Spleen (tissue), 11 donors: ENCODE data around the gene SNRNP48. TPM values are rescaled to one million over a fixed set of nuclear protein-coding genes. Genes with fewer than 3 reads are reported as not detected.

ENCODE experiments used
- DNase-seq: peaks from one replicate; pipeline ENCODE4 v3.0.0-alpha.2; 2020
- H3K27ac ChIP-seq, 8 donors: fragments of 200-600 bp; sonication (generic) in 7 of 8; 1 replicate in 4 of 8; 2 replicates in 4 of 8; pipeline versions ENCODE4 v1.5.0 to v1.8.0; 2016 to 2021; ENCODE audit warnings: inconsistent platforms in 4 of 8, mild to moderate bottlenecking in 4 of 8, moderate library complexity in 1 of 8
- H3K27me3 ChIP-seq, 7 donors: fragments of 200-600 bp; sonication (generic) in 6 of 7; replicated peaks in 1 of 7; 1 replicate in 4 of 7; 2 replicates in 3 of 7; pipeline versions ENCODE4 v1.5.0 to v1.8.0; 2016 to 2021; ENCODE audit warnings: inconsistent platforms in 3 of 7, mild to moderate bottlenecking in 1 of 7
- H3K36me3 ChIP-seq, 6 donors: fragments of 200-600 bp; sonication (generic) in 5 of 6; 1 replicate in 4 of 6; 2 replicates in 2 of 6; pipeline versions ENCODE4 v1.5.0 to v1.8.0; 2016 to 2021; ENCODE audit warnings: inconsistent platforms in 2 of 6
- H3K4me1 ChIP-seq, 6 donors: fragments of 200-600 bp; sonication (generic) in 5 of 6; 1 replicate in 3 of 6; 2 replicates in 3 of 6; pipeline versions ENCODE4 v1.5.0 to v1.8.0; 2016 to 2021; ENCODE audit warnings: inconsistent platforms in 3 of 6
- H3K4me3 ChIP-seq, 8 donors: fragments of 200-600 bp; sonication (generic) in 7 of 8; 1 replicate in 4 of 8; 2 replicates in 4 of 8; pipeline versions ENCODE4 v1.5.0 to v1.8.0; 2016 to 2021; ENCODE audit warnings: inconsistent platforms in 4 of 8, mild to moderate bottlenecking in 4 of 8, moderate library complexity in 2 of 8
- H3K9me3 ChIP-seq, 8 donors: fragments of 200-600 bp; sonication (generic) in 7 of 8; 1 replicate in 4 of 8; 2 replicates in 4 of 8; pipeline versions ENCODE4 v1.5.0 to v1.8.0; 2016 to 2021; ENCODE audit warnings: inconsistent platforms in 4 of 8
- CTCF ChIP-seq, 11 experiments: fragments of 200-600 bp in 7 of 11; fragments of 450-650 bp in 4 of 11; sonication (generic) in 4 of 11; IDR thresholded peaks in 8 of 11; conservative IDR thresholded peaks in 3 of 11; 1 replicate in 7 of 11; 2 replicates in 4 of 11; pipeline versions ENCODE4 v1.4.0 to v1.8.0; 2016 to 2021; ENCODE audit warnings: antibody characterized with exemption in 11 of 11, inconsistent platforms in 4 of 11, mild to moderate bottlenecking in 1 of 11
- POLR2A ChIP-seq, 3 donors: fragments of 450-650 bp; IDR thresholded peaks; one replicate each; pipeline ENCODE4 v1.5.1; 2017; ENCODE audit warnings: antibody characterized with exemption in 3 of 3, mild to moderate bottlenecking in 1 of 3
- POLR2AphosphoS5 ChIP-seq, 3 donors: sonication (generic); formaldehyde crosslinking; IDR thresholded peaks; one replicate each; pipeline ENCODE4 v1.5.1; 2017; ENCODE audit warnings: antibody characterized with exemption in 3 of 3
- WGBS, 5 donors: extraction: QIAGEN DNeasy Blood & Tissue Kit in 3 of 5; methylation state at CpG; one replicate each; pipeline versions ENCODE4 v1.1.5 to v1.1.7; 2013 to 2018; 5-methylcytosine and 5-hydroxymethylcytosine counted together
- intact Hi-C: fragments of 100-400 bp; cut with DNase I; formaldehyde crosslinking; loops from one replicate; pipeline ENCODE4 v1.15.0; 2023; ENCODE audit warnings: low total_unique reads
- polyA plus RNA-seq, 3 donors: library from polyadenylated mRNA; stranded (reverse); fragments of 200-250 nt; gene quantifications; one replicate each; pipeline ENCODE4 v1.2.1, GENCODE V29; 2013
- total RNA-seq, 7 donors: library from RNA; depleted of rRNA in 3 of 7; stranded (reverse); fragments of >200 nt in 3 of 7; fragmentation: NEBNext Ultra II Directional in 4 of 7; extraction: Animal tissue kit (Norgen Biotek cat#: 25700) in 4 of 7; gene quantifications; one replicate each; pipeline versions ENCODE4 v1.1.0 to v1.2.1, GENCODE V29; 2016 to 2021
- donor health status: healthy with polysubstance abuse.
- donor health status: DM: no; HTN: no; CAD: no; lungs with moderate emphysema.
- donor health status: DM: no; HTN: no; CAD: no.
- donor health status: Bipolar disorder and iron deficiency.
- donor health status: healthy.
- donor health status: DM: no; HTN: no; CAD: no.
- donor health status: DM: yes; HTN: yes; CAD: no.

SNRNP48 gene
- total and polyA plus RNA-seq, 10 donors, result 4.8 to 23.8 (median 14.2) TPM

GRCh38 chr6:7555671-7556070, 34.3 kb upstream of the SNRNP48 start:
- no peak for DNase-seq
- no peak overlapping the region for H3K4me3 ChIP-seq
- peaks cover 0 to 7% (median 0%) of the 10 kb centered on the region in 6 donors for H3K36me3 ChIP-seq
- TF ChIP-seq POLR2AphosphoS5 (IDR thresholded peaks at IDR 0.05), result no peak
- no peak for TF ChIP-seq CTCF (IDR thresholded peaks at IDR 0.05 in 8 of 11, conservative IDR thresholded peaks at IDR 0.05 in 3 of 11)
- no peak for TF ChIP-seq POLR2A (IDR thresholded peaks at IDR 0.05)
- peaks cover 0 to 9% (median 0%) of the 10 kb centered on the region in 7 donors for H3K27me3 ChIP-seq
- 87 to 94% (median 90%) methylated on average over 11 of the region's 11 CpGs for WGBS, 5 donors
- no peaks in the 10 kb centered on the region for H3K9me3 ChIP-seq
- peaks cover 0 to 5% (median 0%) of the 10 kb centered on the region in 6 donors for H3K4me1 ChIP-seq
- intact Hi-C loops, result no loop called here
- no peak overlapping the region for H3K27ac ChIP-seq

GRCh38 chr6:7556394-7557106, 33.4 kb upstream of the SNRNP48 start:
- Histone ChIP-seq H3K4me3 (no peak overlapping the region), H3K27me3 (peaks cover 0 to 7% (median 0%) of the 10 kb centered on the region in 7 donors), H3K9me3 (no peaks in the 10 kb centered on the region), H3K27ac (no peak overlapping the region), H3K36me3 (peaks cover 0 to 7% (median 0%) of the 10 kb centered on the region in 6 donors), H3K4me1 (no peaks in the 10 kb centered on the region)
- no peak for DNase-seq
- WGBS, 5 donors, result 89 to 95% (median 91%) methylated on average over 12 of the region's 12 CpGs
- no peak for TF ChIP-seq CTCF (IDR thresholded peaks at IDR 0.05 in 8 of 11, conservative IDR thresholded peaks at IDR 0.05 in 3 of 11)
- no peak for TF ChIP-seq POLR2AphosphoS5 (IDR thresholded peaks at IDR 0.05)
- no peak for TF ChIP-seq POLR2A (IDR thresholded peaks at IDR 0.05)
- intact Hi-C loops, result no loop called here

GRCh38 chr6:7557652-7558051, 32.3 kb upstream of the SNRNP48 start:
- WGBS, 5 donors, result 93 to 99% (median 95%) methylated on average over 2 of the region's 2 CpGs
- Histone ChIP-seq H3K27me3 (peaks cover 0 to 5% (median 0%) of the 10 kb centered on the region in 7 donors), H3K27ac (no peak overlapping the region), H3K4me3 (no peak overlapping the region), H3K4me1 (no peaks in the 10 kb centered on the region), H3K9me3 (no peaks in the 10 kb centered on the region), H3K36me3 (peaks cover 0 to 7% (median 0%) of the 10 kb centered on the region in 6 donors)
- no peak for TF ChIP-seq POLR2AphosphoS5 (IDR thresholded peaks at IDR 0.05)
- TF ChIP-seq CTCF (IDR thresholded peaks at IDR 0.05 in 8 of 11, conservative IDR thresholded peaks at IDR 0.05 in 3 of 11), result no peak
- TF ChIP-seq POLR2A (IDR thresholded peaks at IDR 0.05), result no peak
- no peak for DNase-seq
- intact Hi-C loops, result no loop called here

GRCh38 chr6:7558781-7559180, 31.2 kb upstream of the SNRNP48 start:
- Histone ChIP-seq H3K27ac (no peak overlapping the region), H3K36me3 (peaks cover 0 to 7% (median 0%) of the 10 kb centered on the region in 6 donors), H3K4me1 (no peaks in the 10 kb centered on the region), H3K4me3 (no peak overlapping the region), H3K27me3 (peaks cover 0 to 9% (median 0%) of the 10 kb centered on the region in 7 donors), H3K9me3 (no peaks in the 10 kb centered on the region)
- intact Hi-C loops, result no loop called here
- no peak for DNase-seq
- WGBS, 5 donors, result 74 to 86% (median 79%) methylated on average over 4 of the region's 4 CpGs
- TF ChIP-seq POLR2A (IDR thresholded peaks at IDR 0.05), result no peak
- TF ChIP-seq CTCF (IDR thresholded peaks at IDR 0.05 in 8 of 11, conservative IDR thresholded peaks at IDR 0.05 in 3 of 11), result no peak
- no peak for TF ChIP-seq POLR2AphosphoS5 (IDR thresholded peaks at IDR 0.05)
